Non-pigmented ciliary epithelial cell (primary cell): ENCODE data around the gene CACNA2D4.

ENCODE experiments used
- DNase-seq: peaks from one replicate; pipeline ENCODE4 v3.0.0-alpha.2; 2010; ENCODE audit warnings: low read depth

Gene CACNA2D4

DNA sequence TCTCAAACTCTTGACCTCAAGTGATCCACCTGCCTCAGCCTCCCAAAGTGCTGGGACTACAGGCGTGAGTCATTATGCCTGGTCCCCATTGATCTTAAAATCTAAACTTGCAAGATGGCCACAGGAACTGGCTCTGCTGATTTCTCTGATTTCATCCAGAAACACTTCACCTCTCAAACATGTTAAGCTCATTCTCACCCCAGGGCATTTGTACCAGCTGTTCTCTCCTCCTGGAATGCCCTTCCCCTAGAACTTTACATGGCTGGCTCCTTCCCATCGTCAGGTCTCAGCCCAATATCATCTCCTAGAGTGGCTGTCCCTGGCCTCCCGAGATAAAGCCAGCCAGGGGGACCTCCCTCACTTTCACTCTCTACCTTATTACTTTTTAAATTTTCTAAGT is 103.3 kb downstream of the CACNA2D4 start:
- no peak for DNase-seq

DNA sequence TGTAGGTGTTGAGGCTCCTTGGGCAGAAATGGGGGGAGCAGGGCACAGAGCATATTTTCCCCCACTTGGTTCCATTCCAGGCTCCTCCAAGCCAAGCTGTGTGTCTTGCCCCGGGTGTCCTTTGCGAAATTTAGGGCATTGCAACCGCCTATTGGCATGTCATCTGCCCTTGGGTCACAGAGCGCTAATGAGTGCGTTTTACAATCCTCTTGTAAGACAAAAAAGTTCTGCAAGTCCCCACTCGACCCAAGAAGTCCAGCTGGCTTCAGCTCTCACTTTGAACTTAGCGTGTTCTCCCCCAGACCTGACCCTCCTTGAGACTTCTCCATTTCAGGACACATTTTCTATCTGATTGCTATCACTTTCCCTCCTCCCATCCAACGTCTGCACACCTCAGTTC is 104.2 kb downstream of the CACNA2D4 start:
- no peak for DNase-seq

DNA sequence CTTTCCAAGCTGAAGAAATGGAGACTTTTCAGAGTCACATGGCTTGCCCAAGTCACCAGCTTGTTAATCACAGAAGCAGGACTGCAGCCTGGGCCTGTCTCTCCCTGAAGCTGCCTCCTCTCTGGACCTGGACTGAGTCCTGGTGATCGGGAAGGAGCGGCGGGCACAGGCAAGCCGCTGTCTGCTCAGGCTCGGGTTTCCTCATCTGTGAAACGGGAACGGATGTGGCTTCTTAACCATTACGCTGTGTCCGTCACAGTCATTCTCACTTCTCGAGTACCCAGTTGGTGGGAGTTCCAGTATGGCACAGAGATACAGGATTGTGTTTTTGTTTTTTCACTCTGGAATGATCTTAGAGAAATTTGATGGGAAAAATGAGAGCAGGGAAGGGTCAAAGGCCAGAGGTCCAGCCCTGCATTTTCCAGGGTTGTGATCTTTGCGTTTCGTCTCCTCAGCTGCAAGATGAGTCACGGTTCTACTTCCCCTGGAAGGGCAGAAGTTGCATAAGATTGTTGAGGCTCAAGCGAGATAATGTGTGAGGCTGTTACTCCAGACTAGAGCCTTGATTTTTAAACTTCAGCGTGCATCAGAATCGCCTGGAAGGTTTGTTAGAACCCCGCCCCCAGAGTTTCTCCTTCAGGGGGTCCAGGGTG is 105.7 kb downstream of the CACNA2D4 start:
- no peak for DNase-seq

DNA sequence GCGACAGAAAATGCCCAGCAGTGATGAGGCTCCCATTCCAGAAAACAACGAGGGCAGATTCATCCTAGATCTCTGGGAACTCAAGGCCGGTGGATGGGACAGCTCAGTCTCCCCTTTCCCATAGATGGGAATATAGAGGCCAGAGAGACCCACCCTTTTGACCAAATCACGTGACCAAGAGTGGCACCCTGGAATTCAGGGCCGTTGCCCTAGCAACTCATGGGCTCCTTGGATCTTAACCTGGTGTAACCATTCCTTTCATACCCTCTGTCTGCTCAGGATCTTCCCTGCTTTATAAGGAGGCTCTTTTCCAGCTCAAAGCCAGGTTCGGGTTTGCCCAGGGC is 106.5 kb downstream of the CACNA2D4 start:
- DNase-seq: no peak

DNA sequence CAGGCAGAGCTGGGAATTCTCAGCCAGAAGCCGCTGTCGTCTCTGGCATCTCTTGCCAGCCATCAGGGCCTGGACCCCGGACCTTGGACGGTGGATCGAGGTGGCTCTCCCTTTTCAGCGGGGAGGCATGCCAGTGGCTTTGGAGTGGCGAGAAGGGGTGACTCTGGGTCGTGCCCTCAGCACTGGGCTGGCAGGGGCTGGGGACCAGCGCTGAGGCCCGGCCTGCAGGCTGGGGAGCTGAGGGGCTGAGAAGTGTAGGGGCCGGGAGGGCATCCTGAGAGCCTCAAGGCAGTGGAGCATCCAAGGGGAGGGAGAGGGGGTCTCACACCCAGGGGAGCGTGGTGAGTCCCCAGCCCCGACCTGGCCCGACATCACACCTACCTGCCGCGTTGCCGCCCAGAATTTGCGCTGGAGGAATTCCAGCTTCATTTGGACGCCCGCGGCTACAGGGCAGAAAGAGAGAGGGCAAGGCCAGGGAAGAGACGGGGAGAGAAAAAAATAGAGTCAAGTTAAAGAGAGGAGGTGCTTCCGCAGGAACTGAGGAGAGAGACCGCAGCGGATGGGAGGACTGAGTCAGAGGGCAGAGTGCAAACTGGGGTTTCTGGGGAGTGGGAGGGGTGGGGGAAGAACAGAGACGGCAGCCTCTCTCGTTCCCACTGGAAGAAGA is 107.0 kb downstream of the CACNA2D4 start:
- no peak for DNase-seq

DNA sequence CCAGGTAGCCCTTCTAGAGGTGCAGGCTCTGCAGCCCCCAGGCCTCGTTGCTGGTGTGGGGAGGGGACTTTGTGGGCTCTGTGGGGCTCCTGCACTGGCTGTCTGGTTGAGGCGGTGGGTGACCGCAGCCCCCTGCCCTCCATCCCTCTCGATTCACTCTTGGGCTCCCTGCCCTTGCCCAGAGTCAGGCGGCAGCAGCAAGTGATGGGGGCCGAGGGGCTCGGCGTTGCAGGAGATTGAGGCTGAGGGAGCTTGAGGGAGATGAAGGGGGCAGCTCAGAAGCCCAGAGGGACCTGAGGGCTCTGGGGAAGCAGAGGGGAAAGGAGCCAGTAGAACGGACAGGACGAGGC is 107.5 kb downstream of the CACNA2D4 start:
- DNase-seq: no peak

DNA sequence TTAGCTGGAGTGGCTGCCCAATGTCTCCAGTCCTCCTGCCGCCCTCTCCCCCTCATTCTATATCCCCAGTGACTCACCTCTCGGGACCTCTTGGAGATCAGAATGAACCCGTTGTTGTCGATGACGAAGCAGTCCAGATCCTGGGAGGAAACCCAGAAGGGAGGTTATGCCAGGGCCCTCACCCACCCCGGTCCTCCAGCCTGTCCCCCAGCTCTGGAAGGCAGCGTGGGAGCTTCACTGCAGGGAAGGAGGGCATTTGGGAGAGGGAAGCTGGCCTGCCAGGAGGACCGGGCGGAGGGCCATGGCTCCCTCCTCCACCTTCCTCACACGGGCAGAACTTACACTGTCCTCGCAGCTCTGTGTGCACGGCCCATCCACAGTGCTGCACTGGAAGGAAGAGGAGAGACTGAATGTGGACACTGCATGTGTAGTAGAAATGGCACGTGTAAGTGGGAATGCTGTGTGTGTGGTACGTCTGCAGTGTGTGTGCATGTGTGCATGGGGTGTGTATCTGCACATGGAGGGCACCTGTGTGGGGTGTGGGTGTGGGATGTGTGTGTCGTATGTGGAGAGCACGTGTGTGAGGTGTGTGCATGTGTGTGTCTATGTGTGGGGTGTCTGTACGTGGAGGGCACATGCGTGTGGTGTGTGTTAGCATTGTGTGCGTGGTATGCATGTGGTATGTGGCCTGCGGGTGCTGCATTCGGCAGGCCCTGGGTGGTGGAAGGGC is 108.1 kb downstream of the CACNA2D4 start:
- DNase-seq: no peak

DNA sequence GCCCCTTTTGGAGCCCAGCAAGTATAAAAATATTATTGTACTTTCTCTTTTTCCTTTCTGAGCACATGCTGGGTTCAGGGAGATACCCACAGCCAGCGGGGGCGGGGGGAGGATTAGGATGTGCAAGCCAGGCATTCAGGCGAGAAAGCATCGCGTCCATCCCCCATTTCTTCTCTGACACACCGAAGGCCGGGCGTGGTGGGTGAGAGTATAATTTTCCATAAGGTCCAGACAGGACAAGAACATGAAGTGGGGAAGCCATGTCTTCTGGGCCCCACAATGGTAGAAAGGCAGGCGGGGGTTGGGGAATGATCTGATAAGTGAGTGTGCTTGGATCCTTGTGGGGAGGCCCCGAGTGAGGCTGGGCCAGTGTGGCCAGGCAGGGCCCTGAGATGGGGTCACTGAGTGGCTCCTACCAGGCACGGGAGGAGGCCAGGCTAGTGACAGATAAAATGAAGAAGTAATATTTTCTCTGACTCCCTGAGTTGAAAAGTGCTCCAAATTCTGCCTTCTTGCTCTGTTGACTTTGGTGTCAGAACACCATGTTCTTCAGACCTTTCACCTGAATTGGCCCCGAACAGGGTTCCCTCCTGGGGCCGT is 108.8 kb downstream of the CACNA2D4 start:
- no peak for DNase-seq

DNA sequence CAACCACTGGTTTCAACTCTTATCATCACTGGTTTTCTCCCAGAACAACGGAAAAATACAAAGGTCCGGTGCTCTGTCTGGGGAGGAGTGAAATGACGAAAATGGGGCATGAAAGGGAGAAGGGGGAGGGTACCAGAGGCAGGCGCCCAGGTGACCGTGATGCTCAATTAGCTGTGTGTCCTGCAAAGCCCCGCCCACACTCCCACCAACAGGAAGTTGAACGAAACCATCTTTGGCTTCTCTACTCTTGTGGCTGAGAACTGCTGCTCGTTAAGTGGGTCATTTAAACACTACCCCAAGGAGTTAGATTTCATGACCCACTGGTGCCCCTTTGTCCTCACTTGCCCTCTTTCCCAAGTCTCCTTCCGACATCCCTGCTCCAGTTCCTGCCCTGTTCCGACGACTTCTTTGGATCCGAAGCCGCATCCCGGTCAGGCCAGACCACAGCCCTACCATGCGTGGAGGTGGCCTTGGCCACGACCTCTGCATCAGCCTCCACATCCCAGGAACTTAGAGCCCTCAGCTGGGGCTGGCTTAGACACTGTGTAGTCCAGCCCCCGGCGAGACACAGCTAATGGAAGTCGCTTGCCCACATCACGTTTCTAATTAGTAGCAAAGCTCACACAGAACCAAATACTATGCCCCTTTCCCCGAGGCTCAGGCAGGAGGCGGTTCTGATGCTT is 109.5 kb downstream of the CACNA2D4 start:
- no peak for DNase-seq

DNA sequence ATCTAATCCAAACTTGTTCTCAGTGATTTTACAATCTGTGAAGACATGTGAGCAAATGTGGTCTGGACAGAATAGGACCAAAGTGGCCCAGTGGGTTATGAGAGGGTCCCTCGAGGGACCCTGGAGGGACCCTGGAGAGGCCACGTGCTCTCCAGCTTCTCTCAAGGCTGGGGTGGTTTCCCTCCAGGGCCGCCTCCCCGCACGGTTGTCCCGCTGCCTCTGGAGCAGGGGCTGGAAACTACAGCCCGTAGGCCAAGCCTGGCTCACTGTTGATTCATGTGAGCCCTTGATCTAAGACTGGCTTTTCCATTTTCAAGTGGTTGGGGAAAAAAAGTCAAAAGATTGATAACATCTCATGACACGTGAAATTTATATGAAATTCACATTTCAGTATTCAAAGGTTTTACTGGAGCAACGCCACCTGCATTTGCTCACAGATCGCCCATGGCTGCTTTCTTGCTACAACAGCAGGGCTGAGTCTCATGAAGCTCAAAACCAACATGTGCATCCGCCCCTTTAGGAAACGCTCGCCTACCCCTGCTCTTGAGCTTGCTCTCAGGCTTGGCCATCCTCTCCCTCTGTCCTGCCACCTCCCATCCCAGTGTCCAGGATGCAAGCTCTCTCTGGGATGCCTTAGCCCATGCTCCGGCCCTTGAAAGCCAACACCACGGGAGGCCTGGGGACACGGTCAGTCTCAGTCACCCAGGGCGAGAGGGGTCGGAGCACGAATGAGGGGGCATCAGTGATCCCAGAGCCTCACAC is 110.2 kb downstream of the CACNA2D4 start:
- no peak for DNase-seq

DNA sequence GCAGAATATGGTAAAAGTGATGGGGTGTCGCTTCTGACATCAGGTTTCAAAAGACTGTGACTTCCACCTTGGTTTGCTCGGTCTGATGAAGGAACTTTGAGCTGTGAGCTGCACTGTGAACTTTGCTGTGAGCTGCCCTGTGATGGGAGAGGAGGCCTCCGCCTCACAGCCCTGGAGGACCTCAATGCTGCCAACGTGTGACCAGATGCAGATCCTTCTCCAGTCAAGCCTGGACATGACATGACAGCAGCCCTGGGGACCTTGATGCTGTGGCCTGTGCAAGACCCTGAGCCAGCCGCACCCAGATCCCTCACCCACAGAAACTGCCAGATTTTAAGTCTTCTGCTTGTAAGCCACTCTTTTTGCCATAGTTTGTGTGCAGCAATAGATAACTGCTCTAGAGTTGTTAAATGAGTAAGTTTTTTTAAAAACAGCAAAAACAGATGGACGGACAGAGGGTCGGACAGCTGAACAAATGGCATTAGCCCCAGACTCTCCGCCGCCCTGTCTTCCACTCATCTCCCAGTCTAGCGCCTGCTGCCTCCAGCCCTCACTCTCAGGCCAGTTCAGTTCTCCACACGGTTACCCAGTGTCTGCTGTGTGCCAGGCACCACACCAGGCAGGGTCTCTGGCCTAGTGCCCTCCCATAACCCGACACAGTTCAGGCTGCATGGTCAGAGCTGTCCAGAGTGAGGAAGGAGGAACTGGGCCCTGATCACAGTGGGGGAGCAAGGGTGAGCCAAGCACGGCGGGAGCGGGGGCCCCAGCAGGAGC is 111.2 kb downstream of the CACNA2D4 start:
- DNase-seq: no peak

DNA sequence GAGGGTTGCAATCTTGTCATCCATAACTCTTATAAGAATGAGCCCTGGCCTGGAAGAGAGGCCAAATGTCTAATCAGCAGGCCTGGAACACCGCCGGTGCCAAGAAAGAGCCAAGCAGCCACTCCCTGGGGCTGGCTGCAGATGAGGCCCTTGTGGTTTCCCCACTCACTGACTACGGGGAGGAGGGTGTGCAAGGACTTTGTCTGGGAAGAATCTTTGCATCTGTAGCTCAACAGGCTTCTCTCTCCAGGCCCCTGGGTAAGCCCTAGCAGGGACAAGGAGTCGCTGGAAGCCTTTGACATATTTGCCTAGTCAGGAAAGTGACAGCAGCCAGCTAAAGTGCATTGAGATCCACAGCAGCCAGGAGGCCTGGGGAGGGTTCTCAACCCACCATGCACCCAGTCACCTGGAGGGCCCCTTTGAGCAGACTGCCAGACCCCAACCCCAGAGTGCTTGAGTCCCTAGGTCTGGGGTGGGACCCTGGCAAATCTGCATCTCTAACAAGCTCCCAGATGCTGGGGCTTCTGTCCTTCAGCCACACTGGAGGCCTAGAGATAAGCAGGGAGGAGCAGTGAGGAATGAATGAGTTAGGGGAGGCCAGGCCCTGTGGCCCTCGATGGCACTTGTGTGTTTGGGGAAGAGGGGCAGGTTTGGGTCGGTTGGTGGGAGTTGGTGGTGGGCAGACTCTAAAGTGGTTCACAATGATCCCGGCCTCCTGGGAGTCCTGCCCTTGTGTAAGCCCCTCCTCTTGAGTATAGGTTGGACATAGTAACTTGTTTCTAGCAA is 112.0 kb downstream of the CACNA2D4 start:
- no peak for DNase-seq

DNA sequence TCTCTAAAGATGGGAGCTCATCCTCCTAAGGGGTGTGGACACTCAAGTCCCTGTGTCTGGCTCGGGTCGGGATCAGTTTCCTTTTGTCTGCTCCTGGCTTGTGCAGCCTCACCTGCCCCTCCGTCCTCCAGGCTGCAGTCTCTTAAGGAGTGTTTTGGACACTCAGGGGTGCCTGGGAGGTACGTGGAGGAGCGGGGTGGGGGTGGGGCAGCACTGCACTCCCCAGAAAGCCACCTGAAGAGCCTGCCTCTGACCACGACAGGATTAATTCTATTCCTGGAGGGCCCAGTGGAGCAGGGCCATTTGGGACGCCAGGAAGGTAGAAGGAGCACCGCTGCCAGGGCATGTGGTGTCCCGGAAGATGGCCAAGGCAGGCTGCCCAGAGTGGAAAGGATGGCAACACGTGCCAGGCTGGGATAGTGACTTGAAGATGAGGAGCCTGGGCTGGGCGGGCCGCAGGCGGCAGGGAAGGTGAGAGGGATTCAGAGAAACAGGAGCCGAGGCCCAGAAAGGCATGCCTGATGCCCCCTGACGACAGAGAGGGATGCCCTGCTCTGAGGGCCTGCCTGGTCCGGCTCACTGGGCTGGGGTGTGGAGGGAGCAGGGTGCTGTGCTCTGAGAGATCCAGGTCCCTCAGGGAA is 112.9 kb downstream of the CACNA2D4 start:
- DNase-seq: no peak

DNA sequence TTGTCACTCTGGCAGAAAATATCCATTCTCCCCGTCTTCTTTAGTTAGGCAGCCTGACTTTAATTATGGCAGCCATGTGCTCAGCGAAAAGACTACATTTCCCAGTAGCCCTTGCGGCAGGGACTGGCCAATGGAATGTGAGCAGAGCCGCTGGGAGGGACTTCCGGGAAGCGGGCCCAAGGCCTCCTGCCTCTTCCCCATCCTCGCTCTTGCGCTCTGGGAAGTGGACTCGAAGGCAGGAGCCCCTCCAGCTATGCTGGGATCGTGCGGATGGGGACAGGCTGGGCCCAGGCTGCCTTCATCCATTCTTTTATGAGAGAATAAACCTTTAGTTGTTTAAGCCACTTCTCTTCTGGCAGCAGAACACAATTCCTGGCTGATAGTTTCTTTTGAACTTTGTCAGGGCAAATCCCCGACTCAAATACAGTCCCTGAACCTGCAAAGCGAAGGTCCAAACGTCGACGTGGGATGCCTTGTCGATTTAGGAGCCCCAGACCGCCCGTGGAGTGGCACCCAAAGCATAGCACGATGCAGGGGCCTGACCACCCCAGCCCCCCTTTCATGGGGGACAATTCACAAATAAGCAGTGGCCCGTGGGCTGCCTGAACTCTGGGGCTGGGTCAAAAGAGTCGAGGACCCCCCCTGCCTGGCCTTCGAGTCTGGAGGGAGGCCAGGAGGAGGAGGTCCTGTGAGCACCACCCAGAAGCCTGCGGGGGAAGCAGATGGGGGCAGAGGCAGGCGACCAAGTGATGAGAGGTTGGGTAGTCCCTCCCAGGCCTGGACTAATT is 113.7 kb downstream of the CACNA2D4 start:
- DNase-seq: no peak

DNA sequence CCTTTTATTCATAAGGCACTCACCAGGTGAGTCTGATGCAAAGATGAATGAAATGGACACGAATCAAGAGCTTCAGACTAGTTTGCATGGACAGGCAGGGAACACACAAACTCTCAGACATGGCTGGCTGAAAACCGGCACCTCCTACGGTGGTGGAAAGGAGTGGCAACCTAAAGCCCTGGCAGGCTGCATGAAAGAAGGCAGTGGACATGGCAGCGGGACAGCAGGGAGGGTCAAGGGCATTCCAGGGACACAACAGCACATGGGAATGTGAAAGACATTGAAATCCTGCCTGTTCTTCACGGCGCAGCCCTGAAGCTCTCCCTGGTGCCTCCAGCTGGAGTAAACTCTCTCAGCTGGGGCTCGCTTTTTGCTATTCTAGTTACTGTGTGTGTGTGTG is 114.7 kb downstream of the CACNA2D4 start:
- no peak for DNase-seq

DNA sequence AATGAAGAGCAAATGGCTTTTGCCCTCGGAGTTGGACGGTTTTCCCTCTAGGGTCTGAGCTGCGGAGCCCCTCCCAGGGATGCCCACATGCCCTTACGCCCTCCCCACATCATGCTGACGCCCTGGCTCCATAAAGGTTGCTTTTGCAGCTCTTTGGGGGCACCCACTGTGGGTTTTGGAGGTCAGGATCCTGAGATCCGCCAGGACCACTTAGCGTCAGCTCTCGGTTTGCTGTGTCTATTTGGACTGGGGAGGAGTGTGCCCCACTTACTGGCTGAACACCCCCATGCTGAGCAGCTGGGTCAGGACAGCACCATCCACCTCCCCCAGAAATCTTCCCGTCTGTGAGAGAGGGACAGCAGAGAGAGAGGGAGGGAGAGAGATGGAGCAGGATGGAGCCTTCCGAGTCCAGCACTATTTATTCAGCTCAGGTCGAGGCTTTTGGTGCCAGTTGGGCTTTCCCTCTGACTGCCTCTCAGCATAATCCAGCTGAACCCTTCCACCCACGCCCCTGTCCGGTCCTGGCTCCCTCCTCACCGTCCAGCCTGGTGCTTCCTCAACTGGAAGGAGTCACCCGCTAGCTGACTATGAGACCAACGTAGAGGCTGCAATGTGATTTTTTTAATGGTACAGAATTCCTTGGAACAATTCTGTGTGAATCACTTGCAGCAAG is 117.0 kb downstream of the CACNA2D4 start:
- DNase-seq: no peak

DNA sequence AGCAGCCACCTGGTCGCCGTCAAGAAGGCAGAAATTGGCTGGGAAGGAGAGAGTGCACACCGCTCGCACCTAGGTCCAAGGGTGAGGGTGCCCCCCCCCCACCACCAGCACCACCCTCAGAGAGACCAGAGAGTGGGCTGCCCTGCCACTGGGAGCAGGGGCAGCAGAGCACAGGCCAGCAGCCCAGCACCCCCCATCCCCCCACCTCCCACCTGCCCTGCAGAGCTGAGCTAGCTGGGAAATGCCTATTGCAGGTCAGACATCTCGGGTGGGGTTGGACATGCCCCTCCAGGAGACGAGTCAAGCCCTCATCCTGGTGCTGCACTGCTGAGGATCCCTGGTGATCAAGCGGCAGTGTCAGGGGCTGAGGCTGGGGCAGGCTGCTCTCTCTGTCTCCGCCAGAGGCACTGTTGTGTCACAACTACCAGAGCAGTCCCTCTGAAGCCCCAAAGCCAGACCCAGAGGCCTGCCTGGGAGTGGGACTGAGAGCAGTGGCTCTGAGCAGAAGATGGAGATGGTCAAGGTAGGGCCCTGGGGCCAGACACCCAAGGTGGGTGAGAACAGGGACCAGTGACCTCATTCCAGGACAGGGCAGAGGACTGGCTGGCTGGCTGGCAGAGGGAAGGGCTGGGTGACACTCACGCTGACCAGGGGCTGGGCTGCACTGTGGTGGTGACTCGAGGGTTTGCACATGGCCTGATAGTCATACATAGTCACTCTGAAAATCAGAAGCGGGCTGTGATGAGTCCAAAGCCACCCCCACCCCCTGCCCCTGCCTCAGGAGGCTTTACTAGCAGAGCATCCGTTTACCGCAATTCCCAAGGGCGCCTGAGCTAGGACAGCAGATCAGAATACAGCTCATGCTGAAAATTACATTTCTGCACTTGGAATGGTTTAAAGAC is 117.8 kb downstream of the CACNA2D4 start:
- no peak for DNase-seq
